OCI-LY7 (cell line): Measurements from ENCODE around the gene PRR30. TPM values are rescaled to one million over a fixed set of nuclear protein-coding genes. Genes with fewer than 3 reads are reported as not detected.

Experiments used
- BruUV-seq: library from RNA; stranded (reverse); fragments of 400-500 nt; replicated peaks from 2 replicates; lab custom pipeline; 2021; lab: Mats Ljungman, UMichigan
- CTCF ChIA-PET: fragments of 300-600 bp; sonication (Branson Sonifier 250); formaldehyde crosslinking; loops from one replicate; lab custom pipeline; 2022; ENCODE audit warnings: antibody characterized with exemption; ENCODE audit not compliant: unreplicated experiment; lab: Charles Lee
- POLR2A ChIA-PET: fragments of 300-600 bp; sonication (Branson Sonifier 250); formaldehyde crosslinking; loops from one replicate; lab custom pipeline; 2022; ENCODE audit warnings: antibody characterized with exemption; lab: Charles Lee
- DNase-seq: peaks from one replicate; pipeline ENCODE4 v3.0.0-alpha.2; 2015; ENCODE audit warnings: low spot score
- H2AFZ ChIP-seq: fragments of 200-600 bp; sonication (generic), shearing (Covaris generic); 2 replicates; pipeline ENCODE4 v1.6.1; 2014; ENCODE audit warnings: mild to moderate bottlenecking, antibody characterized with exemption, low read length, moderate library complexity
- H3K27ac ChIP-seq: fragments of 200-600 bp; sonication (generic); 2 replicates; pipeline ENCODE4 v1.5.1; 2014; ENCODE audit warnings: mixed run types, low read depth, mild to moderate bottlenecking, moderate library complexity, low read length, inconsistent platforms; ENCODE audit not compliant: poor library complexity, severe bottlenecking
- H3K36me3 ChIP-seq: fragments of 200-600 bp; sonication (generic); 2 replicates; pipeline ENCODE4 v1.6.1; 2014; ENCODE audit warnings: mild to moderate bottlenecking, antibody characterized with exemption, low read length, moderate library complexity, mixed read lengths; ENCODE audit not compliant: insufficient read depth
- H3K4me1 ChIP-seq: fragments of 200-600 bp; sonication (generic); 2 replicates; pipeline ENCODE4 v1.5.1; 2014; ENCODE audit warnings: mild to moderate bottlenecking, low read length; ENCODE audit not compliant: insufficient read depth, poor library complexity, severe bottlenecking
- H3K4me2 ChIP-seq: fragments of 200-600 bp; sonication (generic); 2 replicates; pipeline ENCODE4 v1.6.1; 2014; ENCODE audit warnings: mild to moderate bottlenecking, low read length
- H3K4me3 ChIP-seq: fragments of 200-600 bp; sonication (generic); 2 replicates; pipeline ENCODE4 v1.5.1; 2014; ENCODE audit warnings: mild to moderate bottlenecking, low read depth, low read length; ENCODE audit not compliant: poor library complexity, severe bottlenecking
- H3K79me2 ChIP-seq: fragments of 200-600 bp; sonication (generic); 2 replicates; pipeline ENCODE4 v1.6.1; 2016; ENCODE audit warnings: low read depth, mild to moderate bottlenecking, low read length, moderate library complexity, mixed read lengths; ENCODE audit not compliant: insufficient read depth
- H3K9me2 ChIP-seq: fragments of 200-600 bp; sonication (generic); 2 replicates; pipeline ENCODE4 v1.6.1; 2016; ENCODE audit warnings: mild to moderate bottlenecking, low read length, mixed read lengths; ENCODE audit not compliant: insufficient read depth
- H3K9me3 ChIP-seq: fragments of 200-600 bp; sonication (generic); 2 replicates; pipeline ENCODE4 v1.6.1; 2014; ENCODE audit warnings: mild to moderate bottlenecking, mixed run types, low read length, mixed read lengths
- H4K20me1 ChIP-seq: fragments of 200-600 bp; sonication (generic); 2 replicates; pipeline ENCODE4 v1.6.1; 2014; ENCODE audit warnings: mild to moderate bottlenecking, antibody characterized with exemption, low read length, moderate library complexity, mixed read lengths; ENCODE audit not compliant: insufficient read depth
- CTCF ChIP-seq: fragments of 200-600 bp; sonication (generic); conservative IDR thresholded peaks from 2 replicates; pipeline ENCODE4 v1.5.1; 2014; ENCODE audit warnings: mild to moderate bottlenecking, antibody characterized with exemption, low read length, moderate library complexity, mixed read lengths
- EZH2phosphoT487 ChIP-seq: fragments of 200-600 bp; sonication (generic); IDR thresholded peaks from 2 replicates; pipeline ENCODE4 v1.6.1; 2018; ENCODE audit warnings: low read depth, borderline replicate concordance, mild to moderate bottlenecking, mixed run types, antibody characterized with exemption, low read length, moderate library complexity, mixed read lengths
- intact Hi-C: fragments of 100-400 bp; cut with micrococcal nuclease; formaldehyde crosslinking; loops from one replicate; pipeline ENCODE4 v1.10.0; 2022; ENCODE audit not compliant: unreplicated experiment
- total RNA-seq, 2 experiments: library from RNA; depleted of rRNA in 1 of 2; stranded (reverse); fragments of >200 nt in 1 of 2; shearing (Covaris generic) in 1 of 2; gene quantifications; 2 replicates each; pipeline ENCODE4 v1.2.3, GENCODE V29; 2014 to 2022

PRR30 gene
- total RNA-seq, 2 experiments from 2014 or later, result not detected

GRCh38 chr2:27131429-27131828, 7.8 kb downstream of the PRR30 start:
- intact Hi-C loops, result loop anchor here (5.0 kb wide), 1 partner anchor 81 kb away; the partner anchor contains the start of genes ATRAID and SLC5A6
- peaks cover 20% of the 10 kb centered on the region for H3K79me2 ChIP-seq
- H3K9me3 ChIP-seq, result no peaks in the 10 kb centered on the region
- no peak for TF ChIP-seq CTCF
- TF ChIP-seq EZH2phosphoT487, result no peak
- peaks cover 5% of the 10 kb centered on the region; the same call in 1 of the 2 replicates for H4K20me1 ChIP-seq
- peaks cover 20% of the 10 kb centered on the region for H3K4me1 ChIP-seq
- no peak overlapping the region for H3K27ac ChIP-seq
- POLR2A ChIA-PET, result interaction anchor here (1.0 kb wide), 2 partner anchors 10 to 23 kb away, joined by 3 to 5 read pairs; no protein-coding TSS in a partner anchor
- H3K36me3 ChIP-seq, result peaks cover 56% of the 10 kb centered on the region
- CTCF ChIA-PET, result interaction anchor here (0.5 kb wide), 1 partner anchor 45 kb away, joined by 3 read pairs; the partner anchor contains the start of gene KHK
- H3K4me2 ChIP-seq, result no peak overlapping the region
- no peaks in the 10 kb centered on the region for H3K9me2 ChIP-seq
- H3K4me3 ChIP-seq, result no peak overlapping the region
- DNase-seq, result no peak
- no peak overlapping the region for H2AFZ ChIP-seq
- BruUV-seq, result no TSS peak

- no peaks in the 10 kb centered on the region for H3K9me3 ChIP-seq
- POLR2A ChIA-PET, result no interaction called here
- peaks cover 5% of the 10 kb centered on the region; the same call in 1 of the 2 replicates for H4K20me1 ChIP-seq
- H3K4me3 ChIP-seq, result no peak overlapping the region
- no peak overlapping the region for H2AFZ ChIP-seq
- intact Hi-C loops, result loop anchor here (5.0 kb wide), 1 partner anchor 82 kb away; the partner anchor contains the start of genes ATRAID and SLC5A6
- no peak for DNase-seq
- peaks cover 19% of the 10 kb centered on the region for H3K4me1 ChIP-seq
- peaks cover 56% of the 10 kb centered on the region for H3K36me3 ChIP-seq
- H3K9me2 ChIP-seq, result no peaks in the 10 kb centered on the region
- CTCF ChIA-PET, result no interaction called here
- BruUV-seq, result no TSS peak
- no peak for TF ChIP-seq CTCF
- no peak for TF ChIP-seq EZH2phosphoT487
- H3K4me2 ChIP-seq, result no peak overlapping the region
- H3K27ac ChIP-seq, result no peak overlapping the region
- H3K79me2 ChIP-seq, result peaks cover 20% of the 10 kb centered on the region
These were observed 8.8 kb downstream of the PRR30 start for GRCh38 chr2:27130396-27130795.
